Measurements from ENCODE around the gene INPPL1.

Gene INPPL1

GRCh38 chr11:72240461-72241290 is 16.1 kb downstream of the INPPL1 start:
- no peak overlapping the region for H3K4me3 ChIP-seq (ENCODE audit: low read depth, low read length)
- TF ChIP-seq CTCF (IDR thresholded peaks at IDR 0.05; ENCODE audit: low read depth, low read length): no peak
- no peak for DNase-seq (ENCODE audit: low read depth, low spot score)
- in situ Hi-C loops (cut with HindIII; ENCODE audit: low sequenced_read_pairs): no loop called here

GRCh38 chr11:72241291-72241781 is 16.8 kb downstream of the INPPL1 start:
- no peak overlapping the region for H3K4me3 ChIP-seq (ENCODE audit: low read depth, low read length)
- no peak for TF ChIP-seq CTCF (IDR thresholded peaks at IDR 0.05; ENCODE audit: low read depth, low read length)
- in situ Hi-C loops (cut with HindIII; ENCODE audit: low sequenced_read_pairs): no loop called here
- DNase-seq (ENCODE audit: low read depth, low spot score): no peak

- no peak overlapping the region for H3K4me3 ChIP-seq (ENCODE audit: low read depth, low read length)
- no peak for TF ChIP-seq CTCF (IDR thresholded peaks at IDR 0.05; ENCODE audit: low read depth, low read length)
- no peak for DNase-seq (ENCODE audit: low read depth, low spot score)
- in situ Hi-C loops (cut with HindIII; ENCODE audit: low sequenced_read_pairs): no loop called here
Observed at GRCh38 chr11:72242141-72242540, 17.6 kb downstream of the INPPL1 start.

GRCh38 chr11:72243173-72244059 is 18.8 kb downstream of the INPPL1 start:
- in situ Hi-C loops (cut with HindIII; ENCODE audit: low sequenced_read_pairs): no loop called here
- DNase-seq (ENCODE audit: low read depth, low spot score): no peak
- no peak overlapping the region for H3K4me3 ChIP-seq (ENCODE audit: low read depth, low read length)
- no peak for TF ChIP-seq CTCF (IDR thresholded peaks at IDR 0.05; ENCODE audit: low read depth, low read length)

- no peak within 1 kb of the TSS for H3K4me3 ChIP-seq (ENCODE audit: low read depth, low read length)
- no peak for TF ChIP-seq CTCF (IDR thresholded peaks at IDR 0.05; ENCODE audit: low read depth, low read length)
- no peak for DNase-seq (ENCODE audit: low read depth, low spot score)
- in situ Hi-C loops (cut with HindIII; ENCODE audit: low sequenced_read_pairs): no loop called here
Observed at GRCh38 chr11:72244060-72244360, 19.4 kb downstream of the INPPL1 start, which contains the start of gene PHOX2A. TSS of gene PHOX2A (minus strand) at chr11:72244176. CDS start at chr11:72244004, 172 bp downstream.

GRCh38 chr11:72244361-72245262 is 20.0 kb downstream of the INPPL1 start:
- H3K4me3 ChIP-seq (ENCODE audit: low read depth, low read length): no peak overlapping the region
- DNase-seq (ENCODE audit: low read depth, low spot score): no peak
- in situ Hi-C loops (cut with HindIII; ENCODE audit: low sequenced_read_pairs): no loop called here
- TF ChIP-seq CTCF (IDR thresholded peaks at IDR 0.05; ENCODE audit: low read depth, low read length): no peak

Data from astrocyte of the spinal cord (primary cell).